ENCODE results near the gene LY6G5B.

GRCh38 chr6:31659649-31660380 is 10.0 kb upstream of the LY6G5B start:
- TF ChIP-seq, protein P1, sequence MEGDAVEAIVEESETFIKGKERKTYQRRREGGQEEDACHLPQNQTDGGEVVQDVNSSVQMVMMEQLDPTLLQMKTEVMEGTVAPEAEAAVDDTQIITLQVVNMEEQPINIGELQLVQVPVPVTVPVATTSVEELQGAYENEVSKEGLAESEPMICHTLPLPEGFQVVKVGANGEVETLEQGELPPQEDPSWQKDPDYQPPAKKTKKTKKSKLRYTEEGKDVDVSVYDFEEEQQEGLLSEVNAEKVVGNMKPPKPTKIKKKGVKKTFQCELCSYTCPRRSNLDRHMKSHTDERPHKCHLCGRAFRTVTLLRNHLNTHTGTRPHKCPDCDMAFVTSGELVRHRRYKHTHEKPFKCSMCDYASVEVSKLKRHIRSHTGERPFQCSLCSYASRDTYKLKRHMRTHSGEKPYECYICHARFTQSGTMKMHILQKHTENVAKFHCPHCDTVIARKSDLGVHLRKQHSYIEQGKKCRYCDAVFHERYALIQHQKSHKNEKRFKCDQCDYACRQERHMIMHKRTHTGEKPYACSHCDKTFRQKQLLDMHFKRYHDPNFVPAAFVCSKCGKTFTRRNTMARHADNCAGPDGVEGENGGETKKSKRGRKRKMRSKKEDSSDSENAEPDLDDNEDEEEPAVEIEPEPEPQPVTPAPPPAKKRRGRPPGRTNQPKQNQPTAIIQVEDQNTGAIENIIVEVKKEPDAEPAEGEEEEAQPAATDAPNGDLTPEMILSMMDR (IDR thresholded peaks at IDR 0.05) = no peak
- TF ChIP-seq POLR2A (IDR thresholded peaks at IDR 0.05) = no peak
